Measurements from ENCODE around the gene CDC40.
"Not testable (repeated sequence)": the region's sequence is repeated elsewhere in the genome, so short reads cannot be mapped to it uniquely, and the experiment has no call there.

The CDC40 gene

GRCh38 chr6:110217266-110217665 is 37.0 kb downstream of the CDC40 start:
- no peak for TF ChIP-seq Cebpa-rat (IDR thresholded peaks at IDR 0.05)
- no peaks in the 10 kb centered on the region for H3K27me3 ChIP-seq

GRCh38 chr6:110221738-110222137 is 41.5 kb downstream of the CDC40 start:
- no peak for TF ChIP-seq Cebpa-rat (IDR thresholded peaks at IDR 0.05)
- Histone ChIP-seq H3K9ac (no peak overlapping the region), H3K9me3 (replicated peaks in 1 of 11) (no peaks in the 10 kb centered on the region), H3K4me1 (no peaks in the 10 kb centered on the region), H3K4me2 (no peak overlapping the region), H3K4me3 (no peak overlapping the region), H3K36me3 (peaks cover 87 to 100% (median 93%) of the 10 kb centered on the region in 11 experiments), H3K27me3 (no peaks in the 10 kb centered on the region), H3K27ac (no peak overlapping the region), H4K20me1 (no peaks in the 10 kb centered on the region)

More at GRCh38 chr6:110217266-110217665, 37.0 kb downstream of the CDC40 start:
- Histone ChIP-seq H3K9ac (no peak overlapping the region), H3K9me3 (replicated peaks in 1 of 11) (no peaks in the 10 kb centered on the region), H3K4me2 (no peak overlapping the region), H4K20me1 (no peaks in the 10 kb centered on the region; a peak in 1 of 22 replicates), H3K36me3 (peaks cover 88 to 100% (median 99%) of the 10 kb centered on the region in 11 experiments), H3K27ac (no peak overlapping the region), H3K4me3 (no peak overlapping the region), H3K4me1 (no peaks in the 10 kb centered on the region)

- Histone ChIP-seq H4K20me1 (no peaks in the 10 kb centered on the region), H3K36me3 (peaks cover 70 to 93% (median 79%) of the 10 kb centered on the region in 11 experiments)
Observed at GRCh38 chr6:110226261-110226660, 46.0 kb downstream of the CDC40 start.

GRCh38 chr6:110232450-110232849 is 52.2 kb downstream of the CDC40 start:
- Histone ChIP-seq H3K36me3 (peaks cover 33 to 64% (median 38%) of the 10 kb centered on the region in 11 experiments), H3K4me3 (no peak overlapping the region), H3K9me3 (replicated peaks in 1 of 11) (peaks cover 0 to 13% (median 7%) of the 10 kb centered on the region in 11 experiments; a peak in 13 of 22 replicates), H3K9ac (no peak overlapping the region), H3K27me3 (no peaks in the 10 kb centered on the region), H3K4me1 (peaks cover 7 to 16% (median 13%) of the 10 kb centered on the region in 10 experiments; a peak in 18 of 20 replicates), H4K20me1 (no peaks in the 10 kb centered on the region), H3K27ac (no peak overlapping the region), H3K4me2 (no peak overlapping the region)
- TF ChIP-seq Cebpa-rat (IDR thresholded peaks at IDR 0.05): no peak

More at GRCh38 chr6:110226261-110226660, 46.0 kb downstream of the CDC40 start:
- Histone ChIP-seq H3K9me3 (replicated peaks in 1 of 11) (no peaks in the 10 kb centered on the region), H3K27ac (no peak overlapping the region), H3K4me2 (no peak overlapping the region), H3K9ac (no peak overlapping the region), H3K4me1 (no peaks in the 10 kb centered on the region), H3K4me3 (no peak overlapping the region), H3K27me3 (no peaks in the 10 kb centered on the region)
- no peak for TF ChIP-seq Cebpa-rat (IDR thresholded peaks at IDR 0.05)

- TF ChIP-seq Cebpa-rat (IDR thresholded peaks at IDR 0.05): no peak
- Histone ChIP-seq H3K4me3 (no peak overlapping the region), H3K9me3 (replicated peaks in 1 of 11) (peaks cover 0 to 13% (median 7%) of the 10 kb centered on the region in 11 experiments; a peak in 13 of 22 replicates), H3K36me3 (peaks cover 23 to 57% (median 27%) of the 10 kb centered on the region in 11 experiments), H4K20me1 (no peaks in the 10 kb centered on the region), H3K27me3 (no peaks in the 10 kb centered on the region), H3K9ac (no peak overlapping the region), H3K27ac (peak overlapping the region in 1 of 11 experiments; percentile 13; a peak in 1 of 22 replicates), H3K4me2 (peak overlapping the region; percentile 11 to 48 (median 34); a peak in 17 of 22 replicates), H3K4me1 (peaks cover 7 to 16% (median 13%) of the 10 kb centered on the region in 10 experiments; a peak in 18 of 20 replicates)
Observed at GRCh38 chr6:110233770-110234374, 53.6 kb downstream of the CDC40 start.

GRCh38 chr6:110236007-110236406 is 55.8 kb downstream of the CDC40 start:
- H3K4me2 ChIP-seq, H3K4me3 ChIP-seq, H3K27ac ChIP-seq, H3K27me3 ChIP-seq, H3K9ac ChIP-seq, H4K20me1 ChIP-seq: not testable (repeated sequence)
- H3K9me3 ChIP-seq (replicated peaks in 1 of 11): peaks cover 0 to 13% (median 7%) of the 10 kb centered on the region in 11 experiments; a peak in 13 of 22 replicates
- H3K4me1 ChIP-seq: peaks cover 7 to 16% (median 13%) of the 10 kb centered on the region in 10 experiments; a peak in 18 of 20 replicates
- peaks cover 12 to 40% (median 16%) of the 10 kb centered on the region in 11 experiments; a peak in 20 of 22 replicates for H3K36me3 ChIP-seq

GRCh38 chr6:110239526-110240274 is 59.5 kb downstream of the CDC40 start:
- Histone ChIP-seq H3K9me3 (replicated peaks in 1 of 11) (peaks cover 6 to 14% (median 8%) of the 10 kb centered on the region in 11 experiments; a peak in 15 of 22 replicates), H4K20me1 (no peaks in the 10 kb centered on the region), H3K4me1 (peaks cover 0 to under 1% (median 0%) of the 10 kb centered on the region in 10 experiments; a peak in 1 of 20 replicates), H3K27me3 (no peaks in the 10 kb centered on the region), H3K4me3 (no peak overlapping the region), H3K27ac (no peak overlapping the region), H3K4me2 (no peak overlapping the region), H3K9ac (no peak overlapping the region), H3K36me3 (peaks cover 6 to 24% (median 14%) of the 10 kb centered on the region in 11 experiments; a peak in 19 of 22 replicates)
- no peak for TF ChIP-seq Cebpa-rat (IDR thresholded peaks at IDR 0.05)

GRCh38 chr6:110244621-110245020 is 64.4 kb downstream of the CDC40 start:
- not testable (repeated sequence) for H3K27me3 ChIP-seq, H3K27ac ChIP-seq, H3K4me1 ChIP-seq

GRCh38 chr6:110246378-110246777 is 66.2 kb downstream of the CDC40 start:
- Histone ChIP-seq H3K27me3 (no peaks in the 10 kb centered on the region), H3K4me3 (no peak overlapping the region), H3K4me2 (no peak overlapping the region), H3K4me1 (no peaks in the 10 kb centered on the region), H3K9ac (no peak overlapping the region), H3K27ac (no peak overlapping the region), H3K36me3 (no peaks in the 10 kb centered on the region), H4K20me1 (no peaks in the 10 kb centered on the region), H3K9me3 (replicated peaks in 1 of 11) (peaks cover 0 to 8% (median 0%) of the 10 kb centered on the region in 11 experiments; a peak in 2 of 22 replicates)
- TF ChIP-seq Cebpa-rat (IDR thresholded peaks at IDR 0.05): no peak

More at GRCh38 chr6:110244621-110245020, 64.4 kb downstream of the CDC40 start:
- H3K9ac ChIP-seq; H3K9me3 ChIP-seq (replicated peaks in 1 of 11); H4K20me1 ChIP-seq; H3K4me3 ChIP-seq; H3K36me3 ChIP-seq; H3K4me2 ChIP-seq: not testable (repeated sequence)

Data from BLaER1 treated with 17β-estradiol and CSF1 and Interleukin-3, amounts not matched to agents 10 nM and 100 nM (cell line).